ENCODE data around the gene ARRB1. TPM values are rescaled to one million over a fixed set of nuclear protein-coding genes. Genes with fewer than 3 reads are reported as not detected.

The ARRB1 gene
- total and polyA plus RNA-seq, 9 of the 15 experiments (the other 6 are each of a cell fraction or from before 2014, with no cell fraction given), result 6.6 to 45.4 (median 28.5) TPM

DNA sequence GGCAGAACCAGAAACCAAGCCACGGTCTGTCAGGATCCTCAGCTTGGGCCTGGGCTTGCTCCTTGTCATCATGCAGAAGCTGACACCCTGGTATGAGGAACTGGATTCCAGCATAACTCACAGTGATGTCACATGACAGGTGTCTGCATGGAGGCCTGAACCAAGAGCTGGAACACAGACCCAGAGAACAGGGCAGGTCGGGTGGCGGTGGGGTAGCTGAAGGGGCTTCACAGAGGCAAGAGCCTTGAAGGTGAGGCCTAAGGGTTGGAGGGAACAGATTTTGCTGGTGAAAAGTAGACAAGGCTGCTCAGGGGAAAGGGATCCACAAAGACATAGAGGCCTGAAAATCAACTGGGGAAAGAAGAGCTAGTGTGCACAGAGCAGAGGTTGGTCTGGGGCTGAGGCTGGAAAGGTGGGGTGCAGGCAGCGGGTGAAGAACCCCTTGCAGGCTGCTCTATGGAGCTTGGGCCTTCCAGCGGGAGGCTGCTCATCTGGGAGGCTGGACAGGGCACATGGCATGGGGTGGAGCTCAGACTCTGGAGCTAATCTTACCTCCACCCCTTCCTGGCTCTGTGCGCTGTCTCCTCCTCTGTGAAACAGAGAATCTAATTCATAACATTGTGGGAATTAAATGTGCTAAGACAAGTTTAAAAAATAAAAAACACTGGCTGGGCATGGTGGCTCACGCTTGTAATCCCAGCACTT is 29.4 kb upstream of the ARRB1 start (continued):
- TF ChIP-seq, protein P1, sequence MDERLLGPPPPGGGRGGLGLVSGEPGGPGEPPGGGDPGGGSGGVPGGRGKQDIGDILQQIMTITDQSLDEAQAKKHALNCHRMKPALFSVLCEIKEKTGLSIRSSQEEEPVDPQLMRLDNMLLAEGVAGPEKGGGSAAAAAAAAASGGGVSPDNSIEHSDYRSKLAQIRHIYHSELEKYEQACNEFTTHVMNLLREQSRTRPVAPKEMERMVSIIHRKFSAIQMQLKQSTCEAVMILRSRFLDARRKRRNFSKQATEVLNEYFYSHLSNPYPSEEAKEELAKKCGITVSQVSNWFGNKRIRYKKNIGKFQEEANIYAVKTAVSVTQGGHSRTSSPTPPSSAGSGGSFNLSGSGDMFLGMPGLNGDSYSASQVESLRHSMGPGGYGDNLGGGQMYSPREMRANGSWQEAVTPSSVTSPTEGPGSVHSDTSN (CRISPR knock-in tag; IDR thresholded peaks at IDR 0.05; ENCODE audit: low read depth), result no peak
- TF ChIP-seq, protein P1 (tag; conservative IDR thresholded peaks at IDR 0.05; ENCODE audit: low read depth), result peak; percentile 67
- no peak for TF ChIP-seq ZNF384 (IDR thresholded peaks at IDR 0.05; ENCODE audit: low read depth, low read length)
- no peak for TF ChIP-seq JUND (IDR thresholded peaks at IDR 0.05; ENCODE audit: borderline replicate concordance, low read depth, low read length)
- TF ChIP-seq JUND (tag; IDR thresholded peaks at IDR 0.05; ENCODE audit: borderline replicate concordance, low read depth, low read length), result no peak
- TF ChIP-seq MEIS2 (IDR thresholded peaks at IDR 0.05; ENCODE audit: partially characterized antibody), result peak; percentile 64
- TF ChIP-seq, protein P2, sequence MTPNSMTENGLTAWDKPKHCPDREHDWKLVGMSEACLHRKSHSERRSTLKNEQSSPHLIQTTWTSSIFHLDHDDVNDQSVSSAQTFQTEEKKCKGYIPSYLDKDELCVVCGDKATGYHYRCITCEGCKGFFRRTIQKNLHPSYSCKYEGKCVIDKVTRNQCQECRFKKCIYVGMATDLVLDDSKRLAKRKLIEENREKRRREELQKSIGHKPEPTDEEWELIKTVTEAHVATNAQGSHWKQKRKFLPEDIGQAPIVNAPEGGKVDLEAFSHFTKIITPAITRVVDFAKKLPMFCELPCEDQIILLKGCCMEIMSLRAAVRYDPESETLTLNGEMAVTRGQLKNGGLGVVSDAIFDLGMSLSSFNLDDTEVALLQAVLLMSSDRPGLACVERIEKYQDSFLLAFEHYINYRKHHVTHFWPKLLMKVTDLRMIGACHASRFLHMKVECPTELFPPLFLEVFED (CRISPR knock-in tag; conservative IDR thresholded peaks at IDR 0.05), result no peak
- TF ChIP-seq EWSR1 (IDR thresholded peaks at IDR 0.05; ENCODE audit: borderline replicate concordance, low read depth, partially characterized antibody), result no peak
- TF ChIP-seq, protein P3, sequence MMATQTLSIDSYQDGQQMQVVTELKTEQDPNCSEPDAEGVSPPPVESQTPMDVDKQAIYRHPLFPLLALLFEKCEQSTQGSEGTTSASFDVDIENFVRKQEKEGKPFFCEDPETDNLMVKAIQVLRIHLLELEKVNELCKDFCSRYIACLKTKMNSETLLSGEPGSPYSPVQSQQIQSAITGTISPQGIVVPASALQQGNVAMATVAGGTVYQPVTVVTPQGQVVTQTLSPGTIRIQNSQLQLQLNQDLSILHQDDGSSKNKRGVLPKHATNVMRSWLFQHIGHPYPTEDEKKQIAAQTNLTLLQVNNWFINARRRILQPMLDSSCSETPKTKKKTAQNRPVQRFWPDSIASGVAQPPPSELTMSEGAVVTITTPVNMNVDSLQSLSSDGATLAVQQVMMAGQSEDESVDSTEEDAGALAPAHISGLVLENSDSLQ (IDR thresholded peaks at IDR 0.05), result peak; percentile 55; the same call in 1 of the 2 replicates
- TF ChIP-seq ZFX (CRISPR knock-in tag; IDR thresholded peaks at IDR 0.05), result no peak
- no peak for TF ChIP-seq ZNF41 (CRISPR knock-in tag; conservative IDR thresholded peaks at IDR 0.05)
- TF ChIP-seq TAL1 (IDR thresholded peaks at IDR 0.05), result no peak
- TF ChIP-seq ZNF224 (CRISPR knock-in tag; IDR thresholded peaks at IDR 0.05), result no peak
- no peak for TF ChIP-seq HNRNPLL (IDR thresholded peaks at IDR 0.05; ENCODE audit: low read depth, low read length, poor library complexity, severe bottlenecking)
- no peak for TF ChIP-seq PHB2 (IDR thresholded peaks at IDR 0.05; ENCODE audit: low read depth)
- TF ChIP-seq, protein P4, sequence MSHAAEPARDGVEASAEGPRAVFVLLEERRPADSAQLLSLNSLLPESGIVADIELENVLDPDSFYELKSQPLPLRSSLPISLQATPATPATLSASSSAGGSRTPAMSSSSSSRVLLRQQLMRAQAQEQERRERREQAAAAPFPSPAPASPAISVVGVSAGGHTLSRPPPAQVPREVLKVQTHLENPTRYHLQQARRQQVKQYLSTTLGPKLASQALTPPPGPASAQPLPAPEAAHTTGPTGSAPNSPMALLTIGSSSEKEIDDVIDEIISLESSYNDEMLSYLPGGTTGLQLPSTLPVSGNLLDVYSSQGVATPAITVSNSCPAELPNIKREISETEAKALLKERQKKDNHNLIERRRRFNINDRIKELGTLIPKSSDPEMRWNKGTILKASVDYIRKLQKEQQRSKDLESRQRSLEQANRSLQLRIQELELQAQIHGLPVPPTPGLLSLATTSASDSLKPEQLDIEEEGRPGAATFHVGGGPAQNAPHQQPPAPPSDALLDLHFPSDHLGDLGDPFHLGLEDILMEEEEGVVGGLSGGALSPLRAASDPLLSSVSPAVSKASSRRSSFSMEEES (CRISPR knock-in tag; IDR thresholded peaks at IDR 0.05), result peak; percentile 91
- TF ChIP-seq, protein P5, sequence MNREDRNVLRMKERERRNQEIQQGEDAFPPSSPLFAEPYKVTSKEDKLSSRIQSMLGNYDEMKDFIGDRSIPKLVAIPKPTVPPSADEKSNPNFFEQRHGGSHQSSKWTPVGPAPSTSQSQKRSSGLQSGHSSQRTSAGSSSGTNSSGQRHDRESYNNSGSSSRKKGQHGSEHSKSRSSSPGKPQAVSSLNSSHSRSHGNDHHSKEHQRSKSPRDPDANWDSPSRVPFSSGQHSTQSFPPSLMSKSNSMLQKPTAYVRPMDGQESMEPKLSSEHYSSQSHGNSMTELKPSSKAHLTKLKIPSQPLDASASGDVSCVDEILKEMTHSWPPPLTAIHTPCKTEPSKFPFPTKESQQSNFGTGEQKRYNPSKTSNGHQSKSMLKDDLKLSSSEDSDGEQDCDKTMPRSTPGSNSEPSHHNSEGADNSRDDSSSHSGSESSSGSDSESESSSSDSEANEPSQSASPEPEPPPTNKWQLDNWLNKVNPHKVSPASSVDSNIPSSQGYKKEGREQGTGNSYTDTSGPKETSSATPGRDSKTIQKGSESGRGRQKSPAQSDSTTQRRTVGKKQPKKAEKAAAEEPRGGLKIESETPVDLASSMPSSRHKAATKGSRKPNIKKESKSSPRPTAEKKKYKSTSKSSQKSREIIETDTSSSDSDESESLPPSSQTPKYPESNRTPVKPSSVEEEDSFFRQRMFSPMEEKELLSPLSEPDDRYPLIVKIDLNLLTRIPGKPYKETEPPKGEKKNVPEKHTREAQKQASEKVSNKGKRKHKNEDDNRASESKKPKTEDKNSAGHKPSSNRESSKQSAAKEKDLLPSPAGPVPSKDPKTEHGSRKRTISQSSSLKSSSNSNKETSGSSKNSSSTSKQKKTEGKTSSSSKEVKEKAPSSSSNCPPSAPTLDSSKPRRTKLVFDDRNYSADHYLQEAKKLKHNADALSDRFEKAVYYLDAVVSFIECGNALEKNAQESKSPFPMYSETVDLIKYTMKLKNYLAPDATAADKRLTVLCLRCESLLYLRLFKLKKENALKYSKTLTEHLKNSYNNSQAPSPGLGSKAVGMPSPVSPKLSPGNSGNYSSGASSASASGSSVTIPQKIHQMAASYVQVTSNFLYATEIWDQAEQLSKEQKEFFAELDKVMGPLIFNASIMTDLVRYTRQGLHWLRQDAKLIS (CRISPR knock-in tag; IDR thresholded peaks at IDR 0.05), result no peak
